Measurements from ENCODE around the gene MAGEH1. TPM values are rescaled to one million over a fixed set of nuclear protein-coding genes. Genes with fewer than 3 reads are reported as not detected.

The MAGEH1 gene
- total RNA-seq, 4 donors from 2014 or later, result 19.6 to 26.3 (median 24.7) TPM

- TF ChIP-seq CTCF (IDR thresholded peaks at IDR 0.05; ENCODE audit: low read depth), result no peak
These were observed 34.8 kb downstream of the MAGEH1 start for GRCh38 chrX:55486736-55487135.

- no peak for TF ChIP-seq CTCF (IDR thresholded peaks at IDR 0.05; ENCODE audit: low read depth)
These were observed 35.2 kb downstream of the MAGEH1 start for GRCh38 chrX:55487143-55487542.

- TF ChIP-seq CTCF (IDR thresholded peaks at IDR 0.05; ENCODE audit: low read depth), result no peak
These were observed 36.2 kb downstream of the MAGEH1 start for GRCh38 chrX:55488006-55488592.

- no peak for TF ChIP-seq CTCF (IDR thresholded peaks at IDR 0.05; ENCODE audit: low read depth)
These were observed 36.8 kb downstream of the MAGEH1 start for GRCh38 chrX:55488593-55489313.

GRCh38 chrX:55489314-55490009 lies 37.5 kb downstream of the MAGEH1 start, which contains the start of gene USP51:
Gene USP51 (minus strand): TSS chrX:55489848. CDS start chrX:55488939, 909 bp downstream.
- no peak for TF ChIP-seq CTCF (IDR thresholded peaks at IDR 0.05; ENCODE audit: low read depth)

GRCh38 chrX:55490121-55490520 lies 38.2 kb downstream of the MAGEH1 start:
- no peak for TF ChIP-seq CTCF (IDR thresholded peaks at IDR 0.05; ENCODE audit: low read depth)

- no peak for TF ChIP-seq CTCF (IDR thresholded peaks at IDR 0.05; ENCODE audit: low read depth)
These were observed 39.0 kb downstream of the MAGEH1 start for GRCh38 chrX:55490974-55491373.
